Amniotic epithelial cell (primary cell): Measurements from ENCODE around the gene SEPTIN2.
"Not testable (repeated sequence)": the region's sequence is repeated elsewhere in the genome, so short reads cannot be mapped to it uniquely, and the experiment has no call there.

Experiments used
- DNase-seq: peaks from one replicate; pipeline ENCODE4 v3.0.0-alpha.2; 2010; ENCODE audit warnings: low read depth

Gene SEPTIN2

DNA sequence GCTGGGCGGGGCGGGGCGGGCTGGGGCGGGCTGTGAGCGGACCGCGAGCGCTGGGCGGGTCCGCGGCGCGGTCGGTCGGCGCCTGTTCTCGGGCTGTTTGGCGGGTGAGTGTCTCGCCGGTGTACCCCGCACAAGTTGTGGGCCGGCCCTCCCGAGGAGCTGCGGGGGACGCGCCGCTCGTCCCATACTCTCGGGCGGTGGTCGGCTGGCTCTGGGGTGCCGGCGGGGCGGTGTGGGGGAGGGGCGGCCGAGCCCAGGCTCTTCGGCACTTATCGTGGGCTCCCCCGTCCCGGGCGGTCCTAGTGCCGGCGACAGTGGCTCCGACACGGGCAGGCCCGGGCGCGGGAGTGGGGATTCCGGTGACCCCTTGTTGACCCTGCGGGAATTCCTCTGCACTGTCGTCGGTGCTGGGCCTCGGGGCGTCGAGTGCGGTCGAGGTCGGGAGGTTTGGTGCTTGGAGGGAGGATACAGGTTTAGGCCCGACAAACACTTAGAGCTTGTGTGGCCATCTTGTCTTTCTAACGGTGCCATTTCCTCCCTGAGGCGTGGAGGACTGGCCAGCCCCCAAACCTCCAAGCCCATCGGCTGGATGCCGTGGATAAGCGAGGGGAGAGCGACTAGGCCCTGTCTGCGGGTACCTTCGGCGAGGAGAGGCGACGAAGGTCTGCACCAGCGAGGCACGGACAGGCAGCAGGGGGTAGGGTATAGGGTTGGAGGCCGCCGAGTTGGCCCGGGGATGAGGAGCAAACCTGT is at the start of gene SEPTIN2:
TSS of gene SEPTIN2 (plus strand) at position 47 of the 753 bp plus-strand sequence. CDS start 8,308 bp downstream, outside the sequence.
- DNase-seq, result peak; percentile 41

DNA sequence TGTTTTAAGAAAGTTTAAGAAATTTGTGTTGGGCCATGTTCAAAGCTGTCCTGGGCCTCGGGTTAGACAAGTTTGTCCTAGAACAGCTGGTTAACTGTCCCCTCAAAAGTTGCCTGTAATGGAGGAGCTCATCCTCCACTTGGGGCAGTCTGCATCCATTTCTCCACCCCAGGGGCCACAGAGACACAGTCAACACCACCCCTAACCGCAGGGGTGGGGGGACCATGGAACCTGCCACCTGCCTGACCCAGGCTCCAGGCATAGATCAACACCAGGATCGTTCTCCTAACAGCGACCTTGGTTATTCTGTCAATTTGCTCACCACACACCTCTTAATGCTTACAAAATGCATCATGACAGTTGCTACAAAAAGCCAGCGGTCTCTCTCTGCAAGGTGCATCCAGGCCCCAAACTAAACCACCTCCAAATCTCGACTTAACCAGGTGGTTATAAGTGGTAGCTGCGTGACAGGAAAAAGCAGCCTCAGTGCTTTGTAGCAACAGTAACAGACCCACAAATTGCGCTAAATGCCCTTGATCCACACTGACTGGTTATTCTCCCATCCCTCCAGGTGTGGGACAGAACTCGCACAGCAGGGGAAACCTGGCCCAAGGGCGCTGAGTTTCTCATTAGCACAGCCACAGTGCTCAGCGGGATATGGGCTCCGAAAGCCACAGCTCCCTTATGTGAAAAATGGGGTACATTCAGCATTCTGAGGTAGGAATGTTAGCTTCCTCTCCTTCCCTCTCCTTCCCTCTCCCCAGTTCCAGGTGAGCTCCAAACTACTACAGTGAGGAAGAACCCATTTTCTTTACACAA is 48.3 kb upstream of the SEPTIN2 start:
- DNase-seq, result no peak

DNA sequence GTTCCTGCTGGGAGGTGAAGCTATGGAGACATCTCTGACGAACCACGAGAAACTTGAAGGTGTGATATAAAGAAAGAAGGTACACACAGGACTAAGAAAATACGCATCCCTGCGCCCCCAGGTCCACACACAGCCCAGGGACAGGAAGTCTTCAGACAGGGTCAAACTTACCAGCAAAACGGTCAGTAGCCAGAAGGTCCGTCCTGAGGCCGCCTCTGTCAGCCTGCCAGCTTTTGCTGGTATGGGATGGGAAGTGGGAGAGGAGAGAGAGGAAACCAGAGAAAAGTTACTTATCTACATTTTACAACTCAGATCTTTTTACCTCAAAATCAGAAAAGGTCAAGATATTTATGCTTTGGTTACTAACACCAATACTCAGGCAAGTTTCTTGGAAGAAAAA is 47.4 kb upstream of the SEPTIN2 start:
- DNase-seq, result no peak

DNA sequence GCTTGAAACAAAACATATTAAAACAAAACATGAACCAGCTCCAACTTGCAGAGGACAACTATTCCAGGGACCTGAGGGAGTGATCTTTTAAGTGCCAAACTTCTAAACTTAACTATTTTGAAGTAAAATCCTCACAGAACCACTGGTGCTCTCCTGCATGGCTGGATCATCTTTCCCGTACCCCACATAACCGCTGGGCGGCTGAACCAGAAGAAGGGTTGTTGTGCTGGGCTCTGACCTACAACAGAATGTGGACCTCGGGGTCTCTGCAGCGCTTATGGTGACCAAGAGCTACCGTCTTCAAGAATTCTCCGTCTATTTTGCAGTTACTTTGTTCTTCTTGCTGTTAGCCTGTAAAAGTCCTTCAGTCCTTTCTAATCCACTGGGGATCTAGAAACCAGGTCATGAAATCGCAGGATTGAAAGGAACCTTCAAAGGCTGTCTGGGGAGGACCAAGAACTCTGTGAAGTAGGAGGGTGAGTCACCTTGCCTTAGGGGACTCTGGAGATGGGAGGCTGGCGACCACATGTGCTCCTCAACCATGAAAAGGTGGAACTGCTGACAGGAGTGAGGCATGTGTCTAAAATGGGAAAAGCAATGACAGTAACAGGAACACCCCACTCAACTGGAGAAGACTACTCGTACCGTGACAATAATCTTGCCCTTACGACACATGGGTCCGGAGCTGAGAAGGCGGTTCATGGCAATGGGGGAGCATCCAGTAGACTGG is 46.8 kb upstream of the SEPTIN2 start:
- no peak for DNase-seq

DNA sequence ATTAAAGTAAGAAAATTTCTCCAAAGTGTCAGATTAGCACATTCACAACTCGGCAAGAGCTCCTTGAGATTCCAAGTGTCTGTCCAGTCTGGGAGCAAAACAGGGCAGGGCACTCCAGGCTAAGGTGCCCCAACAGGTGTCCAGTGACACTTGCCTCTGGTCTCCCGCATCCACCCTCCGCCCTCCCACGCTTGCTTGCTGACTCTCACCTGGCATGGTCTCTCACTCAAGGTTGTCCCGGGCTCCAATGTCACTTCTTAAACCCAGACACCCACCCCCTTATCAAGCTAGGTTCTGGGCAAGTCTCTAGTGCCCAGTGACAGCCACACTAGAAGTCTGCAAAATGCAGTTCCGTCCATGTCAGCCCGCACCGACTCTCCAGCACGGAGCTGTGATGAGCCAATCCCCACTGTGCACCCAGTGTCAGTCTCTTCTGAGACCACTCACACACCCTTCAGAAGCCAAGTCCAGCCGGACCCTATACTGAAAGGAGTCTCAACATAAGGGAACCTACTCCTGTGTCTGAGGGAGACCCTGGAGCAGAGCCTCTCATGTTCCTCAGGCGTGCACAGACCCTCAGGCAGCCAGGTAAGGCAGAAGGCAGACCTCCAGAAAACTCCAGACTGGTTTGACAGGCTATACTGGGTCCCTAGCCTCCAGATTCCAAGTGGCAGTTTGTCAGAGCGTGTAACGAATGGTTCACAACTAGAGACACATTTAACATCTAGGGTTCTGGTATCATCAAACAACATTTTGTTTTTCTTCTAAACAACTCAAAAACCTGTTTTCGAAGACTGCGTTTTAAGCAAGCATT is 45.8 kb upstream of the SEPTIN2 start:
- no peak for DNase-seq

DNA sequence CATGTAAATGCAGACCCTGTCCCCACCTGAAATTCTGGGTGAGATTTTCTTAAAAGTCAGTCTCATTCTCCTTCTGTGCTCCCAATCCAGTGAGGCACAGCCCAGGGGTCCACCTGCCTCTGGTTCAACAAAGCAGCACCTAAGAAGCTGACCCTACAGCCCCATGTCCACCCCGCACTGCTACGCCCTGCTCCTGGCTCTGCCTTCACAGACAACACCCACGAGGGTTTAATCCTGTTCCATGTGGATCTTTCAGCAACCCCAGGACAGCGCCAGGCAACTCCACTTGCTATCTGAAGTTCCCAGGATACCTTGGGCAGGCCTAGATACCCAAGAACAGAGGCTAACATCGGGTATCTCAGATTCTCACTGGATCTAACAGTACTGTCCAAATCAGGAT is 45.2 kb upstream of the SEPTIN2 start:
- no peak for DNase-seq

DNA sequence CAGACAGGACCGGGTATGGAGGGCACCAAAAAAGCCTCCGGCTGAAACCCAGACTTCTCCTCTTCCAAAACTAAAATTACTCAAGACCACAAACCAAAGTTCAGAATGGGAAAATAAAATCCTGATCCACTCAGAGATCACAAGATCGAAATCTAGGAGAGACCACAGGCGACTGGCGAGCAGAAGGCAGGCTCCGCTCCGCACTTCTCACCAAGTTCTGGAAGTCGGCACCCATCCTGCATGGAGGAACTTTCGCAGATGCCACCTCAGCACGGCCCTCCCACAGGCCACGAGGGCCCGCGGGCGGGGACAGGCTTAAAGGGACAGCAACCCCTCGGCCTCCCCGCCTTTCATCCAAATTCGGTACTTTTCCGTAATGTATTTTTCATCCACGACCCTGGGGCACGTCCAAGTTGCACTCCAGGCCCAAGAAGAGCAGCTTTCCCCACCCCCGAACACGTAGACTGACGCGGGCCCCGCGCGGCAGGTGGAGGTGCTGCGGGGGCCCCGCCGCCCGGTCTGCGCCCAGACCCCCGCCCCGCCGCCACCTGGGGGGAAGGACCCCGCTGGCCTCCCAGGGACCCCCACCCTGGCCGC is 43.9 kb upstream of the SEPTIN2 start:
- DNase-seq, result peak; percentile 73

DNA sequence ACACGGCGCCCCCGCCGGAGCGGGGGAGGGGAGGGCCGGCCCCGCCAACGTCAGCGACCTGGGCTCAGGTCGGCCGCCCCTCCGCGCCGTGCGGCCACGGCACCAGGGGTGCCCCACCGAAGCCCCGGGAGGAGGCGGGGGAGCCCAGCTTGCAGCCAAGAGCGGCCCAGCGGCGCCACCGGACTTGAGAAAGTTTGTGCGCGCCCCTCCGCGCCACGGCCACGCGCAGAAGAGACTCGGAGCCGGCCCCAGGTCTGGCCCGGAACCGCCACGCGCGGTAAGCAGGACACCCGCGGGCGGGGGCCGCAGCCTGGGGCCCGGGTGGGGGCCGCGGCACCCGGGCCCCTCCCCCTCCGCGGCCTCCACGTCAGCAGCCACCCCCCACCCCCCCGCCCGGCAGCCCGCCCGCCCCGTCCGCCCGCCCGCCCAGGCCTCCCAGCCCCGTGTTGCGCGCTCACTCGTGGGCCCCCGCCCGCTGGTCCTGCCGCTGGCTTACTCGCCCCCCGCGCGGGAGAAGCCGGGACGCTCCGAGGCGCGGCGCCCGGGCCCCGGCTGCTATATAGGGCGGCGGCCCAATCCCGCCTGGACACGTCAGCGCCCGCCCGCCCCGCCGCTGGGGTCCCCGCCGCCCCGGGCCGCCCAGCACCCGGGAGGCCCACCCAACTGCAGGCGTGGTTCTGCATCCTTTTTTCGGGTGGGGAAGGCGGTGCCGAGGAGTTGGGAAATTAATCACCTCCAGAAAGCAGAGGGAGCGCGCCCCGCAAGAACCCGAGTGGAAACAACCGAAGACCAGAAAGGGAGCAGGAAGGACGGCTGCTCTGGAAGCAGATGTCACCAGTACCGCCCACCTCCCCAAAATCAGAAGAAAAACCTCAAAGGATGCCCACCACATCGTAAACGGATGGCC is 43.2 kb upstream of the SEPTIN2 start:
- DNase-seq, result peak; percentile 41

DNA sequence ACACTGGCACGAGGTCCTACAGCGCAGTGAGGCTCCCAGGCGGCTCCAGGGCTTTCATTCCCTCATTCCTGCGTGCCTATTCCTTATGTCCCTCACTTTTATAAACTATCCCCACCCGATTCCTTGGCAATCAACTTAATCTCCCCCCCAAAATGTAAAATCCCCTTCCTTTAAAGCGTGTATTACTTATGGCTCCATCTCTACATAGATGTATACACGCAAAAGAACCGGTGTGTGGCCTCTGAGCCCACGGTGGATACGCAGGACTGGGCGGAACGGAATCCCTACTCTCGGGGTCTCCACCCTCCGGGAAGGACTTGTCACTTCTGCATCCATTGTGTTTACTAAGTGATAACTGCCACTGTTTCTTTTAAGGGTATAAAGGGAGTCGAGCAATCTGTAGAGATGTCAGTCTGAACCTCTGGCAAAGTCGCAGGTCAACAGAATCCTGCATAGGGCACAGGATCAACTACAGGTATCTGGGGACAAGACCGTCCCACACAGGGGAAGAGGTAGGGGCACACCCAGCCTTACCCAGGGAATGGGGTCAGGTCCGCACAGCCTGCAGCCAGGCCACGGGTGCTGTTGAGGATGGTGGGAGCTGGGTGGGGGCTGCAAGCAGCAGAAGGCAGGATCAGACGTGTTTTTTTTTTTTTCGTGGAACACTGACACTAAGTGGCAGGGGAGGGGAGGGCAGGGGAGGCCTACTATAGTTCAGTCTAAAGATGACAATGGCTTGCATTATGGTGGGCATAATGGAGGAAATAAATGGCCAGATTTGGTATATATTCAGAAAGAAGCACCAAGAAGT is 42.3 kb upstream of the SEPTIN2 start:
- DNase-seq, result no peak

DNA sequence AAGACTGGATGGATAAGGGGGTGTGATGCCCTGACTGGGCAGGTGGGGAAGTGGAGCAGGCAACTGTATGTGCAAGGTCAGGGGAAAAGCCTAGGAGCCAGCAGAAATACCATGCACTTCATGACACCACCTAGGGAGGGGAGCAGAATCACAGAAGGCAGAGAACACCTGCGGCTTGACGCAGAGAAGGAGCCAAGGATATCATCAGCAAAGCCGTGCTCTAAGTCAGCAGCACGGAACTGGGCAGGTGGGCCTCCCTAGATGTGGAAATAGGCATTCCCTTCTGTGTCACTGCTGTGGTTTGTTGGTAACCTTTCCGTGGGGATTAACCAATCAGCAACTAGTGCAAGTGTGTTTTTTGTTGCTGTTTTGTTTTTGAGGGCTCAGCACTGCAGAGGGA is 41.6 kb upstream of the SEPTIN2 start:
- peak; percentile 63 for DNase-seq

DNA sequence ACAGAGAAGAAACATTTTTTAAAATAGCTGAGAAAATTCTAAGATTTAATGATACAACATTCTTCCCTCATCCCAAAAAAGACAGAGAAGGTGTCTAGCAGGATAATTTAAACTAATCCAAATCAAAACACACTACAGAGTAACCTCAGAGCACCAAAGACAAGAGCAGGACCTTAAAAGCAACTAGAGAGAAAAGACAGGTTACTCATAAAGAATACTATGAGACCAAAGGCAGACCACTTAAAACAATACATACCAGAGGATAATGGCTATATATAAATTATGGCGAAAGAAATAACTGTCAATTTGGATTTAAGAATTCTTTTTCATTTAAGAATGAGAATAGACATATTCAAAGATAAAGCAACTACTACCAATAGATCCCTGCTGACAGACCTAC is 40.2 kb upstream of the SEPTIN2 start:
- no peak for DNase-seq

DNA sequence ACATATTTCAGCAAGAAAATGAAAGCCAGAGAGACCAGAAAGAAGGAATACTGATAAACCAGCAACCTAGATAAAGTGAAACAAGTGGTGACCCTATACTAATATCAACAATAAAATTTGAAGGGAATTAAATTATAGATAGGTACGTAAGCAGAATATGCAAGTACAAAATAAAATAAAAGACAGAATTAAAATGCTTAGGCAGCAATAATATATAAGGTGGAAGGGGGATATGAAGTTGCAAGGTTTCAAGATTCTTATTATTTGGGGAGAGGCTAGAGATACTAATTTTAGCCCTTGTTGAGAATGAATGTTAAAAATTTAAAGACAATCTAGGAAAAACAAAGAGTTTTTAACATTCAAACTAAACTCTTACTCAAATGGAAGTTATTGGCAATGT is 39.8 kb upstream of the SEPTIN2 start:
- DNase-seq, result no peak

DNA sequence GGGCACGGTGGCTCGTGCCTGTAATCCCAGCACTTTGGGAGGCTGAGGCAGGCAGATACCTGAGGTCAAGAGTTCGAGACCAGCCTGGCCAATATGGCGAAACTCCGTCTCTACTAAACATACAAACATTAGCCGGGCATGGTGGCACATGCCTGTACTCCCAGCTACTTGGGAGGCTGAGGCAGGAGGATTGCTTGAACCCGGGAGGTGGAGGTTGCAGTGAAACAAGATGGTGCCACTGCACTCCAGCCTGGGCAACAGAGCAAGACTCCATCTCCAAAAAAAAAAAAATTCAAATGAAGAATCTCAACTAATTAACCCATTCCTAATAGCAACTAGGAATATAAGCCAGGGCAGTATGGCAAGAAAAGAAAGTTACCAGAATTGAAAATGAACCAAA is 37.4 kb upstream of the SEPTIN2 start:
- DNase-seq, result not testable (repeated sequence)

DNA sequence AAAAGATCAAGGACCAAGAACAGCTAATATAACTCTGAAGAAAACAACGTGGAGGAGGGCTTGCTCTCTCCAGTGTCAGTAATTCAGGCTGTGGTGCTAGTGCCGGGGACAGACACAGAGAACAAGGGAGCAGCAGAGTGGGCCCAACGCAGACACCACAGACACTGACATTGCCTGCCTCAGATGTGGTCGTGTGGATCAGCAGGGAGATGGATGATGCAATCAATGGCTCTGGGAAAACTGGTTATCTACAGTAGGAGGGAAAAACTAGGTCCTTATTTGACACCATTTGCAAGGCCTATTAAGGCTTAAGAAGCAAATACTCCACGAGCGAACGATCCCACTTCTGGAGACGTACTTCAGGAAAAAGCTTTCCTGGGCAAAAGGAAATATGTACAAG is 36.3 kb upstream of the SEPTIN2 start:
- DNase-seq, result peak; percentile 69

DNA sequence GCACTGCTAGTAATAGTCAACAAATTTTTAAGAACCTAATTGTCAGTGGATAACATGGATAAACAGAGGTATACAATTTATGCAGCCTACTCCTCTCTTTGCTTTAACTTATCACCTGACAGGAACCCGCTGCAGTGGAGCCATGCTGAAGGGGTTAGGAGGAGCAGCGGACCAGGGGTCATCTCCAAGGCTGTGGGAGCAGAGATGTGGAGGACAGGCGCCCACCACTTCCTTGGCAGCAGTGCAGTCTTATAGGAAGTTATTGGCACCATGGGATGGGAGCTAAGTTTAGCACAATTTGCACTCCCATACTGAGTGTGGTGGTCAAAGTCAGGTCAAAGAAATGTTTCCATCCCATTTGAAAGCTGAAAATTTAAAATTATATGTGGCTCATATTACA is 35.9 kb upstream of the SEPTIN2 start:
- DNase-seq, result no peak

DNA sequence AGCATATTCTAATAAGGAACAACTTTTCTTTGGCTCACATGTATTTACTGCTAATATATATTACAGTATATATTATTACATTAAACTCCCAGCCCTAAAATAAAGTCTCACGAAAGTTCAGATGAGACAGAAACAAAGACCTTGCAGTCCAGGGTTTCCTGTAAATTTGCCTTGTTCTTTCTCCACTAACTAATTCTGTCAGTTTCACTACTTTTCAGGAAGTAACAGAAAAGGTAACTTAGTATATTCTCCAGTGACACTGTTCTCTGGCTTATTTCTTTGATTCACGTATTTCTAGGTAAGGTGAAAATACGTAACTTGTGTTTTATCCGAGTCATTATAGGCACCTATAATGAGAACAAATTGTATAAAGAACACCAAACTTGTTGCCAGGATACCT is 35.4 kb upstream of the SEPTIN2 start:
- DNase-seq, result no peak

DNA sequence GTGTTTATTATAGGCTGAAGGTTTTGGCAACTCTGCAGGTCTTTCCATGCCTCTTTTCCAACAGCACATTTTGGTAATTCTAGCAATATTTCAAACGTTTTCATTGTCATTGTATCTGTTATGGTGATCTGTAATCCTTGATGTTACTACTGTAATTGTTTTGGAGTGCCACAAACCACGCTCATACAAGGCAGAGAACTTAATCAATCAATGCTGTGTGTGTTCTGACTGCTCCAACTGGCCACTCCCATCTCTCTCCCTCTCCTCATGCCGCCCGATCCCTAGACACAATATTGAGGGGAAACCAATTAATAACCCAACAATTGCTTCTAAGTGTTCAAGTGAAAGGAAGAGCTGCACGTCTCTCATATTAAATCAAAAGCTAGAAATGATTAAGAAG is 33.2 kb upstream of the SEPTIN2 start:
- no peak for DNase-seq

DNA sequence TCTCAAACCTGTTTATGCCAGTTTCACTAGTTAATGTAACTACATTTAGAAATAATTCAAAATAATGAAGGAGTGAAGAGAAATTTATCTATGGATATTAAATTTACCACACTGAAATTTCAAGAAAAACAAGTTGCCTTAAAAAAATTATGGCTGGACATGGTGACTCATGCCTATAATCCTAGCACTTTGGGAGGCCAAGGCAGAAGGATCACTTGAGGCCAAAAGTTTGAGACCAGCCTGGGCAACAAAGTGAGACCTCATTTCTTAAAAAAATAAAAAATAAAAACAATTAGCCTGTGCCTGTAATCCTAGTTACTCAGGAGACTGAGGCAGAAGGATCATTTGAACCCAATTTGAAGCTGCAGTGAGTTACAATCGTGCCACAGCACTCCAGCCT is 30.1 kb upstream of the SEPTIN2 start:
- DNase-seq, result no peak

DNA sequence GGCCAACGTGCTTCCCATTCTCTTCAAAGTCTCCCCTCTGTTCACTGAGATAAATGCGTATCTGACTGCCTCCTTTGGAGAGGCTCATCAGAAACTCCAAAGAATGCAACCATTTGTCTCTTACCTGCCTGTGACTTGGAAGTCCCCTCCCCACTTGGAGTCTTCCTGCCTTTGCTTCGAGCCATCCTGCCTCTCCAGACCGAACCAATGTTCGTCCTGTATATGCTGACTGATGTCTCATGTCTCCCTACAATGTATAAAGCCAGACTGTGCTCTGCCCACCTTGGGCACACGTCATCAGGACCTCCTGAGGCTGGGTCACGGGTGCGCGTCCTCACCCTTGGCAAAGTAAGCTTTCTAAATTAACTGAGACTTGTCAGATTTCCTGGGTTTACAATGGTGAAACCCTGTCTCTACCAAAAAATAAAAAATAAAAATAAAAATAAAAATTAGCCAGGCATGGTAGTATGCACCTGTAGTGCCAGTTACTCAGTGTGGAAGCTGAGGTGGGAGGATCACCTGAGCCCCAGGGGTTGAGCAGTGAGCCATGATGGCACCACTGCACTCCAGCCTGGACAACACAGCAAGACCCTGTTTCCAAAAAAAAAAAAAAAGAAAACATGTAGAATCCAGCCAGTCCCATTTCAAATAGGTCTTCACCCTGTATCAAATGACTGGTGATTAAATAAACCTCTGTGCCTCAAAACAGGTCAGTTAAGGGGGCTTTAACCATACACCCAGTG is 29.2 kb upstream of the SEPTIN2 start:
- no peak for DNase-seq
